GF-D8 (cell line): ENCODE measurements around the gene INO80B.
"Not testable (repeated sequence)": the region's sequence is repeated elsewhere in the genome, so short reads cannot be mapped to it uniquely, and the experiment has no call there.

Experiments
- DNase-seq: peaks from one replicate; lab custom pipeline; 2025; lab: John Stamatoyannopoulos, UW

Gene INO80B

GRCh38 chr2:74450570-74451190, 4.2 kb upstream of the INO80B start:
- DNase-seq: no peak

DNA sequence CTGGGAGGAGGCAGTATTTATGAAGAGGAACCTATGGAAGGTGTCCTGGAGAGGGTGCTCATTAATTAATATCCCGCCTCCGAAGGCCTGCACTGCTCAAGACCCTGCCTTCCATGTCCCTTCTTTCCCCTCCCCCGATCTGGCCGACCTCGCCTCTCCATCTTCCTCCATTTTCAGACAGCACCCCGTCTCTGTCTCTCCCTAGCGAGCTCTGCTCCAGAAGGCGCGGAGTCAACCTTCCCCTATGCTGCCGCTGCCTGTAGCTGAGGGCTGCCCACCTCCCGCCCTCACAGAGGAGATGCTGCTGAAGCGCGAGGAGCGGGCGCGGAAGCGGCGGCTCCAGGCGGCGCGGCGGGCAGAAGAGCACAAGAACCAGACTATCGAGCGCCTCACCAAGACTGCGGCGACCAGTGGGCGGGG, 2.3 kb downstream of the INO80B start:
- DNase-seq: no peak

DNA sequence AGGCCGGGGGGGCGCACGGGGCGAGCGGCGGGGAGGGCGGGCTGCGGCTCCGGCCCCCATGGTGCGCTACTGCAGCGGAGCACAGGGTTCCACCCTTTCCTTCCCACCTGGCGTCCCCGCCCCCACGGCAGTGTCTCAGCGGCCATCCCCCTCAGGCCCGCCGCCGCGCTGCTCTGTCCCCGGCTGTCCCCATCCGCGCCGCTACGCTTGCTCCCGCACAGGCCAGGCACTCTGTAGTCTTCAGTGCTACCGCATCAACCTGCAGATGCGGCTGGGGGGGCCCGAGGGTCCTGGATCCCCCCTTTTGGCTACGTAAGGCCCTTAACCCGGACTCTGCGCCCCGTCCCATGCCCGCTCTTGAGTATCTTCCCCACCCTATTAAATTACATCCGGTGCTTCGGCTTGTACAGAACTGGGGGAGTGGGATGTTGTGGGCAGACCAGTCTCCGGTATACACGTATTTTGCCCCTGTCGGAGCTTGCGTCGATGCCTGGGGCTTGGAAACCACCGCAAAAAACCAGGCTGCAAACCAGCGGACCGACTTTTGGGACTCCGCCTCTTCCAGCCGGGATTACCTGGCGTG, 2.8 kb downstream of the INO80B start:
- DNase-seq: peak; percentile 8

DNA sequence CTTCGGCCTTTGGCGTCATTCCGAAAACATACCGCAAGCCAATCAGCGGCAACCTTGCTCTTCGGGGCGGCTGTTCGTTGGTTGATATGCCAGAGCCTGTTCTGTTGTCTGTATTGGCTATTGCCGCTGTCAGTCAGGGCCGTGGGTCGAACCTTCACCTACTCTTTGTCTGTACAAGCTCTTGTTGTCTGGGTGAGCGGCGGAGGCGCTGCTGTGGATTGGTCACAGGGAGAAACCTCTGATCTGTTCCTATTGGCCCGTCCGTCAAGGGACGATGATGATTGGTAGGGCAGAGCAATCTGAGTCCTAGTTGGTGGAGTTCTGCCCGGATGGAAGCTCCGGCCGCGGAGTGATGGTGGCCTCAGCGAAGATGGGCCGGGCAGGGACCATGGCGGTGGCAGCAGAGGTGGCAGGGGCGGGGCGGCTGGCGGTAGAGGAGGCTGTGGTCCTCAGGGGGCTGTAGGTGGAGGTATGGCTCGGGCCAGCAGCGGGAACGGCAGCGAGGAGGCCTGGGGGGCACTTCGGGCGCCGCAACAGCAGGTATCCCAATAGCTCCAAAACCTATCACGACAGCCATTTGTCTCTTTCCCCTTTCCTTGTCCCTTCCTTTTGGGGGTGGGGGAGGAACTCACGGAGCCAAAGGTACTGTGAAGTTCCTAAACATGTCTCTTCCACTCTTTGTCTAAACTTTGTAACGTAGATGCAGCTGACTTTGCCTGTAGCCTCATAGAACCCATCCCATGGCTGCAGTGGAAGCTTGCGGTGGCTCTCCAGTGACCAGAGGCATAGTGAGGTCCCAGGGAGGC, 3.4 kb downstream of the INO80B start, which contains the start of gene WBP1:
WBP1 (plus strand) TSS at position 307 of the 806 bp plus-strand sequence; CDS start at position 472, 165 bp downstream.
- DNase-seq: peak; percentile 98

DNA sequence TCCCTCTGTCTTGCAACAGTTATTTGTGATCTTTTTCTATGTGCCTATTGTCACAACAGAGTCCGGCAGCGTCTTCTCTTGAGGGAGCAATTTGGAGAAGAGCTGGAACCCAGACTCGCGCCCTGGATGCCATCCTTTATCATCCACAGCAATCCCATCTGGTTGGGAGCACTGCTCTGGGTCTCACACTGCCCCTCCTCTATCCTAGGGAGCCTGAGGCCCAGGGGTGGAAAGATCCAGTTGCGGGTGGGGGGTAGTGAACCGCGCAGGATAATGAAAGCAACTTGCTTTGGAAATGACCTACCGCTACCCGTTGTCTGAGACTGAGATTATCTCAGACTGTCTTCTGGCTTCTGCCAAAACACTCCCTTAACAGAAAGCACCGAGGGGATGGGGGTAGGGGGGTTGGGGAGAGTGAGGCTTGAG, 4.1 kb downstream of the INO80B start:
- DNase-seq: no peak

DNA sequence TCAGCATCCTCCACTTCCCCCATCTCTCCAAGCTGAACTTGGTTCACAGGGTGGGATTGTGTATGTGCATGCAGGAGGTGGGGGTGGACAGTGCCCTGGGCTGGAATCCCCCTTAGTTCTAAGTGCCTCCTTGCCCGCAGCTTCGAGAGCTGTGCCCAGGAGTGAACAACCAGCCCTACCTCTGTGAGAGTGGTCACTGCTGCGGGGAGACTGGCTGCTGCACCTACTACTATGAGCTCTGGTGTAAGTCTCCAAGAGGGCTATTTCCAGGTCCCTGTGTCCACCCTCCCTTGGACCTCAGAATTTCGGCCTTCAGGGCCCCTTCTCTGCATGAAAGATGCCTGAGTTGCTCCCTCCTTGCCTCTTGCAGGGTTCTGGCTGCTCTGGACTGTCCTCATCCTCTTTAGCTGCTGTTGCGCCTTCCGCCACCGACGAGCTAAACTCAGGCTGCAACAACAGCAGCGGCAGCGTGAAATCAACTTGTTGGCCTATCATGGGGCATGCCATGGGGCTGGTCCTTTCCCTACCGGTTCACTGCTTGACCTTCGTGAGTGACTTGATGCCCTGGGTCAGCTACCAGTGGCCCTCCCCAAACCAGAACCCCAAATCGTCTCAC, 4.7 kb downstream of the INO80B start:
- not testable (repeated sequence) for DNase-seq

DNA sequence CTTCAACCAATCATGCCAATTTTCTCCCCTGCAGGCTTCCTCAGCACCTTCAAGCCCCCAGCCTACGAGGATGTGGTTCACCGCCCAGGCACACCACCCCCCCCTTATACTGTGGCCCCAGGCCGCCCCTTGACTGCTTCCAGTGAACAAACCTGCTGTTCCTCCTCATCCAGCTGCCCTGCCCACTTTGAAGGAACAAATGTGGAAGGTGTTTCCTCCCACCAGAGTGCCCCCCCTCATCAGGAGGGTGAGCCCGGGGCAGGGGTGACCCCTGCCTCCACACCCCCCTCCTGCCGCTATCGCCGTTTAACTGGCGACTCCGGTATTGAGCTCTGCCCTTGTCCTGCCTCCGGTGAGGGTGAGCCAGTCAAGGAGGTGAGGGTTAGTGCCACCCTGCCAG, 5.3 kb downstream of the INO80B start:
- not testable (repeated sequence) for DNase-seq

DNA sequence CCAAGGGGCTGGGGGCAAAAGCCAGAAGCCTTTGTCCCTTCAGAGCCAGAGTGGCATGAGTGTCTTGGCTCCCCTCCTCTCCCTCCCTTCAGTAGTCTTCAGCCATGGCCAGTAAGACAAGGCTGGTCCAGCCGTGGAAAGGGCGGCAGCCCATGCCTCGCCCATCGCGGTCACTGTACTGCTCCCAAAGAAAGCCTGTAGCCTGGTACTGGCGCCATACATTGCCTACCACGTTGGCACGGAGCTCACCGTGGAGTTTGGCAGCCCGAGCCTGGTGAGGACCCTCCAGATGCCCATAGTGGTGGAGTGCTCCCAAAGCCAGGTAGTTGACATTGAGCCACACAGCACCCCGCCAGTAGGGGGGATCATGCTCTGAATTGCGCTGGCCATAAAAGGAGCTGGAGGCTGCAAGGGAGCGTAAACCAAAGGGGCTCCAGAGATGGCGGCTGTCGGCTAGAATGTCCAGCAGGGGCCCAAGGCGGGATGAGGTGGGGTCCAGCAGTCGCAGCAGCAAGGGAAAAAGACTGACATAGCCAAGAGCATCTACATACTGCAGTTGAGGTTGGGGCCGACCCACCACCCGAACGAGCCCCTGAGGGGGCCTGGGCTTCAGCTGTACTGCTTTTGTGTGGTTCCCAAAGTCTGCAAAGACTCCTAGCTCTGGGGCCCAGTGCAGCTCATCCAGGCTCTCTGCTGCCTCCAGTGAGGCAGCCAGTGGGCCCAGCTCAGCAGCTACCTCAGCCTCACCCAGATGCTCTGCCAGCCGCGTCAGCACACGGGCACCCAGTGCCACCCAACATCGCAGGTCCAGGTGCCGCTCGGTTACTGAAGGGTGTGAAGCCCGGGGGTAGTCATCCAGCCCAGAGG, 6.5 kb downstream of the INO80B start:
- DNase-seq: no peak

DNA sequence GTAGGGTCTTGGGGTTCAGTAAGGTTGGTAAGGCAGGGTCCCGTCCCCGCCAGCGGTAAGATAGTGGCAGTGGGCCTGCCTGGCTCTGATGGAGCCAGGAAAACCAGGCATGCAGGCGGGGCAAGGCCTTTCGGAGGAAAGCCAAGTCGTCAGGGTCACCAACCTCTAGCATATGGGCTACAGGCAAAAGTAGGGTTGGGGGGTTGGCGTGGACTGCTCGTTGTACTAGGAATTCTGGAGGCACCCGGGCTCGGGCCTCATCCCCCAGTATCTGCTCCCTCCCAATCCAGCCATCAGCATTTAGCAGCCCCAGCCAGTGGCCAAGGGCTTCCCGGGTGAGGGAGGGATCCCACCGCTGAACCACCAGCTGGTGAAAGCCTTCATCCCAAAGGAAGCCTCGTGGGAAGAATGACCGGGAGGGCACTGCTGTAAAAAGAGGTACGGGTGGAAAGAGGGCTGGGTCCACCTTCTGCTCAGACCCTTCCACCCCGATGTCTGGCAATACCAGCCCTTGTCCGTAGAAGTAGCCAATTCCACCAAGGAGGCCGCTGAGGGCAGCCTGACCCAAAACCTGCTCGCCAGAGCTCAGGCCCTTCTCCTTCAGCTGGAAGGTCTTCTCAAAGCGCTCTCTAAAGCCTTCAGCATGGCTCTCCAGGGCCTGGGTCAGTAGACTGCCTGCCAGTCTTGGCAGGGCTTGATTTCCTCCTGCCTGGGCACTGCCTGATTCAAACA, 7.3 kb downstream of the INO80B start:
- no peak for DNase-seq

DNA sequence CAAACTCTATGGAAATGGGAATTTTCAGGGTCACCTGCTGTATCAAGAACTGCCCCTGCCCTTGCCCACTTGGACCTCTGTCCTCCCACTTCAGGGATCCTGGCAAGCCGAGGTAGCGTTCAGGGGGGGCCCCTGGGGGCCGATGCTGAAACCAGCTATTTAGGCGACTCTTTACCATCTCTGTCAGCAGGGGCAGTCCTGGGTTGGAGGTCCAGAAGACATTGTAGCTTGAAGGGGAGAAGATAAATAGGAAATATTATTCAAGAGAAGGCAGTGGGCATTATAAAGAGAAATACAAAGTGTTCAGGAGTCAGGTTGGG, 7.9 kb downstream of the INO80B start:
- DNase-seq: no peak

GRCh38 chr2:74464406-74464805, 9.5 kb downstream of the INO80B start:
- DNase-seq: no peak

- not testable (repeated sequence) for DNase-seq
Measured at GRCh38 chr2:74470742-74471141, 15.9 kb downstream of the INO80B start.

- DNase-seq: no peak
Measured at GRCh38 chr2:74471332-74472065, 16.6 kb downstream of the INO80B start.

DNA sequence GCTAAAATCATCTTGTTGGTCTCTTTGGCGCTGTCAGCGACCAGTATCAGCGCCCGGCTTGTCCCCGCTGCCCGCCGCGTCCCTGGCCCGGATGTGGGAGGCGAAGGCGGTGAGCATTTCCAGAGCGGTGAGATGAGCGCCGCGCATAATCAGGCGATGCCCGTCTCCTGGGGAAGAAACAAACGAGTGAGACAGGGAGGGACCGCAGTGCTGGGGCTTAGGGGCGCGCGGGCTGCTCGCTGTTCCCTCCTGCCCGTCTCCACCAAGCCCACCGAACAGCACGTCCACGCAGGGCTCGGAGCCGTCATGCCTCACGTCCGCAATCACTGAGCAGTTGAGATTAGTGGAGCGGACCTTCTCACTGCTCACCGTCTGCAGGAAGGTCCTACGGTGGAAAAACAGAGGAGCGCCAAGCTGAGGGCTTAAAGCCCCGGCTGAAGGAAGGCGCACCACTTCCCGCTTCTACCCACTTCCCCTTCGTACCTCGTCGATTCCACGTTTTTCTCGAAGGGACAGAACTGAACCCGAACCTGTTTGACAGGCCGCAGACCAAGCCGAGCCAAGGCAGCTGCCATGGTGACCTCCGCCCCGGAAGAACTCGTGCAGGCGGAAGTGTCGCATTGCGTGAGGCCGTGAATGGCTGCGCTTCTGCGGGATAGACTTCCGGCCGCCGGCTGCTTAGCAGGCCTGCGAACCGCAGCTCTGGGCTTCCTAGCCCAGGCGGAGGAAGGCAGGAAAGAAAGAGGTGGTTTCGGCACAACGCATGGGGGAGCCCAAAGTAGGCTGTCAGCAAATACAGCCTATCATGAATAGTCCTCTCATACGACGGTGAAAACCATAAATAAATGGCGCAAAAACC, 17.4 kb downstream of the INO80B start, which contains the start of gene MRPL53:
MRPL53 (minus strand) TSS at position 595 of the 859 bp plus-strand sequence; CDS start at position 575, 20 bp downstream.
- DNase-seq: peak; percentile 87

DNA sequence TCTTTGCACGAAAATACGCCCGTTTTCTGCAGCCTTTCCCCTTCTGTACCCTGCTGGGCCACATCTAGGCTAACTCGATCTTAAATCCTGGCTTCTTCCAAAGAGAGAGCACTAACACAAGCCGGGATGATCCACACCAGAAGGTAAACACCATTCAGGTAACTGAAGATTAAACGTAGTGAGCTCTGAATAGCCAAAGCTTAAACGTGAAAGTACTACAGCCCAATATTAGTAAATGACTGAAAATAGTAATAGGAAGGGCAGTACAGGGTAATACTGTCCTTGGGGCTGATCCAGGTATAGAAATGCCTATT, 18.0 kb downstream of the INO80B start:
- DNase-seq: no peak

DNA sequence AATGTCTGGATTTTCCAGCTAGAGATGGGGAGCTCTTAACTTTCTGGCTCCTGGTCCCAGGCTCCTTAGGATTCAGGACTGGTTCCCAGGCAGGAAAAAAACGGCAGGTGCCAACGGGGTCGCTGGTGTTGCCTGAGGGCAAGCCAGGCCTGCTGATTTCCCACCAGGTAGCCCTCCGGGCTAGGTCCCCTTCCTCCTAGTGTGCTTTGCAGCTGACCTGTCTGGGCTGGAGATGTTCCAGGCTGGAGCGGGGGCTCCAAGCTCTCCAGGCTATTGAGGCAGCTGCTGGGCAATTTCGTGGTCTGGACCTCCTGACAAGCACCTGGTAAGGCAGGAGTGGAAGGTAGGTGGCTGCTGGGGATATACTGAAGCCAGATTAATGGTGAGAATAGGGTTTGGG, 19.6 kb downstream of the INO80B start:
- no peak for DNase-seq

DNA sequence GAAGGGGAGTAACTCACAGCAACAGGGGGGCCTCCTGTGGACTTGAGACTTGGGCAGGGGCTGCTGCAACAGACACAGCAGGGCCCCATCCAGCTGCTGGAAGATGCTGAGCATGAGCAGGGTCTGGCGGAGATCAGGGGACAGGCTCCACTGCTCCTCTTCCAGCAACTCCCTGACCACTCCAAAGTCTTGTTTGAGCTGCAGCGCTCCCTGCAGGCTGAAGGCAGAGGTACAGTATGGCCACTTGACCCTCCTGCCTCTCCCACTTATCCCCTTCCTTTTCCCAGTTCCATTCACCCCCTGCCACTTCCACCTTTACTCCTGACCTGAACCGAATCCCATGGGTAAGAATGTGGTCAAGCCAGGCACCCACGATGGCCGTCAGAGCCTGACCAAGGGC, 20.0 kb downstream of the INO80B start:
- DNase-seq: no peak

- DNase-seq: no peak
Measured at GRCh38 chr2:74481431-74481830, 26.5 kb downstream of the INO80B start.
